ENCODE measurements around the gene DGCR2.
"Not testable (repeated sequence)": the region's sequence is repeated elsewhere in the genome, so short reads cannot be mapped to it uniquely, and the experiment has no call there.

Gene DGCR2

DNA sequence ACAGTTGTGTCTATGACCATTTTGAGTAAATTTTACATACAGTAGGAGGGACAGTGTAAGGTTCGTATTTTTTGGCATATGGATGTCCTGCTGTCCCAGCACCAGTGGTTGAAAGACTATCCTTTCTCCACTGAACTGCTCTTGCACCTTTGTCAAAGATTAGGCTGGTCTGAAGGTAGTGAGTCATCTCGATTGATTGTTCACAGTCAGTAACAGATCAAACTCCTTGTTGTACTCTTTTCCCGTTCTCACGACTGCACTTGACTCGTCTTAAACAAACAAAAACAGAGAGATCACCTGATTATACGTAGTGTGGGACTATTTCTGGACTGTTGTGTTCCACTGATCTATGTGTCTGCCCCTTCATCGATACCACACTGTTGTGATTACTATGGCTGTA lies 77.1 kb downstream of the DGCR2 start:
- in situ Hi-C loops (cut with HindIII; ENCODE audit: low sequenced_read_pairs) = no loop called here

DNA sequence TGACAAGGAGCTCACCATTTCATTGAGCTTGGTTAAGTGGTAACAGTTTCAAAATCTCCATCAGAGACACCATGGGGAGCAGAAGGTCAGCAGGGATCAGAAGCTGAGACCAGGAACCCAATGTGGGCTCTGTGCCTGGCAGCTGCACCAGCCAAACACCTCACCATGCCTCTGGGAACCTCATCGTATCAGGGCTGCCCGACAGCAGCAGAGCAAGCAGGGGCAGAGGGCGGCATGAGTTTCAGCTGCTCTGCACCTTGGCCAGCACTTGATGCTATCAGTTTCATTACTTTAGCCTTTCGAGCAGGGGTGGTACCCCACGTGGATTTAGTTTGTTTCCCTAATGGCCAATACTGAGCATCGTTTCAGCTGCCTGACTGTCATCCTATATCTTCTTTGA lies 77.8 kb downstream of the DGCR2 start:
- in situ Hi-C loops (cut with HindIII; ENCODE audit: low sequenced_read_pairs) = no loop called here

DNA sequence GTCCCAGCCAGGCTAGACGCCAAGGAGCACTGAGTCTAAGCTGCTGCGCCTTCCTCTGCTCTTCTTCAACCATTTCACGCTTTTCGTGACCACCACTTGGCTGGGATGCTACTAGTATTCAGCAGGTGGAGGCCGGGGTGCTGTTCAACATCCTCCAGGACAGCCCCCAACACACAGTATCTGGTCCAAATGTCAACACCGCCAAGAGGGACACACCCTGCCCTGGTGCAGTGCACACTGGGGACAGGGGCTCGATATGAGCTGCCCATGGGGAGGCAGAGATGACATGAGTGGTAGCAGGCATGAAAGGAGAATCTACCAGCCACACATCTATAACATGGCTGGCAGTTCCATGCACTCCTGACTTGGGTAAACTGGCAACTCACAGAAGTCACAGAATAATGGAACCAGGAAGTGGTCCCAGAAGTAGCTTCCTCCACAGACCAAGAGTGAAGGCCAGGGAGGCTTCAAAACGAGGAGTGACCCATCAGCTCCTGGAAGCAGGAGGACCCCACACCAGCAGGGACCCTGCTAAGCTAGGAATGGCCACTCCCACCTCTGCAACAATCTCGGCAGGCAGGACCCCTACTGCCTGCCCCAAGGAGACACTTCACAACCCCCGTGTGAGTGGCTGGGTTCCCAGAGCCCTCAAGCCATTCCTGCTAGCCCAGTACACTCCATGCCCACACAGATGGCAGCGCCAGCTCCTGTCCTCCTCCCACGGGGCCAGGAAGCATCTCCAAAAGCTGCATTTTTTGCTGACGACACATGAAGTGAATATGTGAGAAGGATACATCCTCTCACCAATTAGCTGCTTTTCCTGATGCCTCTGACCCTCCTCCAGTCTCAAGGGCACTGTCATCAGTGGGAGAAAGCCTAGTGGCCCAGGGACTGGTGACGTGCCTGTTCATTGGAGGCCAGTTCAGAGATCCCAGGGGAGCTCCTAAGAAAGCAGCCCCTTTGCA lies 78.8 kb downstream of the DGCR2 start:
- in situ Hi-C loops (cut with HindIII; ENCODE audit: low sequenced_read_pairs) = no loop called here

DNA sequence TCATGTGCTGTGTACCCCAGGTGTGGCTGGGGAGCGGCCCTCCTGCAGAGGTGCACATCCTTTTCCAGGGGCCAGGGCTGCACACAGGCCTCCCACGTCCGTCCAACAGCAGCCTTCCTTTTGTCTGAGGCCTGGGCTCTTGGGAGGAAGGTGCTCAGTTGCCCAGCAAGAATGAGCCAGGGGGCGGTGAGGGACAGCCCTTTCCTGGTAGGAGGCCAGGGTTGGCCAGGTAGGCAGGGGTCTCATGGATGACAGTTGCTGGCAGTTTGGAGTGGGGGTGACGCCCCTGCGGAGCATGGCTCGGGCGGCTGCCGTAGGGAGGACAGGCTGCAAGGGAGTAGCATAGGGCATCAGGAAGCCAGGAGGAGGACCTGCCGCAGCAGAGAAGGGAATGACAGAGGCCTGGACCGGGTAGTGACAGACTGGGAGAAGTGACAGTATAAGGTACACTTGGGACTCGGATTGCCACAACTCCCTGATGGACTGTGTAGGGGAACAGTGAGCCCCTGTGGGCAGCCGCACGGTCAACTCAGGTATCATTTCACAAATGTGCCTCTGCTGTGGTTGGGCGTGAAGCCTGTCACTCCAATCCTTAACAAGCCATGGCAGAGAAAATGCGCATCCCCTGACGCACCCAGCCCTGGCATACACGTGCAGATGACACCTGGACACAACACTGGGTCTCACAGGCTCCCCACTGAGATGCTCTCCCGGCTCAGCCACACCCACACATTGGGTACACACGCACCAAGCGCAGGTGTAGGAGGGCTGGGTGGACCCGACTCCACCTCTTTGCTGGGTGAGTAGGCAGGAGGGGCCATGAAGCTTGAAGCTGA lies 79.7 kb downstream of the DGCR2 start:
- in situ Hi-C loops (cut with HindIII; ENCODE audit: low sequenced_read_pairs) = no loop called here

DNA sequence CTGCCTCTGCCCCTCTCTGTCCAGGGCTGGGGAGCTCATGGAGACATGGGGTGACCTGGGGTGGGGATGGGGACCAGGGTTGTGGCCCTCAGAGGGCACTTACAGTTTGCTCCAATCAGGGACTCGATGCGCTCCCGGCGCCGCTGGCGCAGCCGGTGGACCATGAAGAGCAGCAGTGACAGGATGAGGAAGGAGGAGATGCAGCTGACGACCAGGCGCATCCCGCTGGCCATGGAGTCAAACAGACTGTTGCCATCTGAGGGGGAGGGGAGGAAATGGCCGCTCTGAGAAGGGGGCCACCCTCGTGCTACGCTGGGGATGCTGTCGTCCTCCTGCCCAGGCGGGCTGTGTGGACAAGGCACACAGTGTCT lies 80.5 kb downstream of the DGCR2 start:
- in situ Hi-C loops (cut with HindIII; ENCODE audit: low sequenced_read_pairs) = no loop called here

DNA sequence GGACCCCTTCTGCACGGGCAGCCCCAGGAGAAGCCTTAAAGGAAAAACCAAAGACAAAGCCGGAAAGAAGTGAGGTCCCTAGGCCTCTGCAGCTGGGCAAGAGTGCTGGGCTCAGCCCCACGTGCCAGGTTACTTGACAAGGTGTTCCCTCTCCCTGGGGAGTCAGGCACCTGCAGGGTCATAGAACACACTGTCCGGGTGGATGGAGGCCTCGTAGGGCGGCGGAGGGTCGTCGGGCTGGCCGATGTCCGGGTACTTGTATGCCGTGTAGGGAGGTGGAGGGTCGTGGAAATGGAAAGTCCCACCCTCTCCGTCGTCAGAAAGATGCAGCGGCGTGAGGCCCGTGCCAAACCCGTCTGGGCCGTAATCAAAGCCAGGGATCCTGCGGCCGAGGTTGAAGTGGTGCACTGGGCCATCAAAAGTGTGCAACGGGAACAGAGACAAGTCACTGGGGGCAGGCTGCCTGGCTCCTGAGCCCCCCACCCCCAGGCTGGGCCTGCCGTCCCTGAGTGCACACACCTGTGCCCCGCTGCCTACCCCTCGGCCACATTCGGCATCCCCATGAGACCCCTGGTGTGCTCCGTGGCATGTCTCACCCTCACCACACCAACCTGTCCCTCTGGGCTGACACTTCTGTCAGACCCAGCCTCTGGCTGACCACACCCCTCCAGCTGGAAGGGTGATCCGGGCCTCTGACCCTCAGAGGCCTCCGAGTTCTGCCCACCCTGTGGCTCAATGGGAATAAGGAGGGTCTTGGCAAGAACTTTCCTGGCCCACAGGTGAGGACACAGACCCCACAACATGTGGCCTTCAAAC lies 81.1 kb downstream of the DGCR2 start:
- in situ Hi-C loops (cut with HindIII; ENCODE audit: low sequenced_read_pairs) = no loop called here

DNA sequence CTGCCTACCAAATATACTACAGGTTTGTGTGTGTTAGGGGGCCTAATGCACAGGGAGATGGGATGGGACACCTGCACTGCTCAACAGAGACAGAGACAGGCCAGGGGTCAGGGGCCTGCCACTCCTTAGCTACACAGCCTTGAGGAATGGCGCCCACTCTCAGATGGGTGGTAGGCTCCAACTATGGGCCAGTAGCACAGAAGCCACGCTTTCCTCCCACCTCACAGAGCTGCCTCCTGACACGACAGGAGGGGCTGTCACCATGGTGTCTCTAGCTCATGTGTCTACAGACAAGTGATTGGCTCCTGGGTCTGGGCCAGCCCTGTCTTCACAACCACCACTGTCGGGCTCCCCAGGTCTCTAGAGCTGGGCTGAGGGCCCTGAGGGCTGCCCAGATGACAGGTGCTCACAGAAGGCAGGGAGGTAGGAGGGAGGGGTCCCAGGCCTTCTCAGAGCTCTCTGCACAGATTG lies 81.8 kb downstream of the DGCR2 start:
- in situ Hi-C loops (cut with HindIII; ENCODE audit: low sequenced_read_pairs) = no loop called here

DNA sequence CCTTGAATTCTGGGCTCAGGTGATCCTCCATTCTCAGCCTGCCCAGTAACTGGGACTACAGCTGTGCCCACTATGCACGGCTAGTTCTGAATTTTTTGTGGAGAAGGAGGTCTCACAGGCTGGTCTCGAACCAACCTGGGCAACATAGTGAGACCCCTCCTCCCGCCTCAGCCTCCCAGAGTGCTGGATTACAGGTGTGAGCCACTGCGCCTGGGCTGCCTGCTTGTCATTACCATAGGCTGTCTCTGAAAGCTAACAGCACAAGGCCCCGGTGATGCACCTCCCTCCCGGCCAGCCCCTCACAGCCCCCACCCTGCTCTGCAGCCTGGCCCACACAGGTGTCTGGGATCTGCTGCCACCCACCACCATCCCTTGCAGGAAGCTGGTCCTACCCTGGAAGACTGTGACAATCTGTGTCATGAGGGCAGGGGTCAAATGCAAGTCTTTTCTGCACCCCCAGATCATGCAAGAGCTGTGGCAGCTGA lies 82.4 kb downstream of the DGCR2 start:
- in situ Hi-C loops (cut with HindIII; ENCODE audit: low sequenced_read_pairs) = no loop called here

DNA sequence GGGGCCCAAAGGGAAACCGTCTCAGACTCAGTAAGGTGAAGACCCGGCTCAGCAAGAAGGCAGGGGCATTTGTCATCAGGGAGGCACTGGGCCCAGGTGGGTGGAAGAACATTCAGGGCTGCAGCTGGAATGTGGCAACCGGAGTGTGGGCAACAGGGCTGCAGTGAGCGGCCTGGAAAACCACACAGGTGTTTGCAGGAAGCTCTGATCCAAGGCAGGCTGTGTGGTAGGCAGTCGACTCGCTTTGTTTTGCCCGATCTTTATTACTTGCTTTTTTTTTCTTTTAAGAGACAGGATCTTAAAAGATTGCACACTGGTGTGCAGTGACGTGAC lies 82.8 kb downstream of the DGCR2 start:
- in situ Hi-C loops (cut with HindIII; ENCODE audit: low sequenced_read_pairs) = no loop called here

DNA sequence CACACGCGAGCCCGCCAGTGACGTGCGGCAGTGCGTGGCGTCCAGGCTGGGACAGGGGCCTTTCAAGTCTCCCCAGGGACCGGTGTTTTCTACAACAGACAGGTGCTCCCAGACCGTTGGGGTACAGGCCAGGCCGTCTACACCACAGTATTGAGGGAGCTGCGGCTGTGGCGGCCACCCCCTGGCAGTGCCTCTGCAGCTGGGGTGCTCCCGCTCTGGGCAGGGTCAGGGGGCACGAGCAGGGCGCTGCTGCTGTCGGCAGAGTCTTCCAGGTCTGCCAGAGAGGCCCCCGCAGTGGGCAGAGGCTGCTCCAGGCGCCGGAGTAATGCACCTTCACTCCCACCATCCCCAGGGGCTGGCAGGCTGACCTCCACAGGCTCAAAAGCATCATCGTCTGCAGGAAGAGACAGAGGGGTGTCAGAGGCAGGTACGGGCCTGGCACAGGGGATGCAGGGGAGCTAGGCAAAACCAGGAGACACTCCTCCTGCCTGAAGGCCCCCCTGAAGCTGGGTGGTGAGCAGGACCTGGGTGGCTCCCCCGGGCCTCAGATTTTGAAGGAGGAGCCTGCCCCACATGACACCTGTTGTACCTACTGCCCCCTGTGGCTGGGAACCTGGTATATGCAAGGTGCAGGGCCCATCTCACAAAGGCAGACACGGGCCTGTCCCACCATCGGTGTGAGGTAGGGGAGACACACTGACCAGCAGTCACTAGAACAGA lies 83.3 kb downstream of the DGCR2 start:
- in situ Hi-C loops (cut with HindIII; ENCODE audit: low sequenced_read_pairs) = no loop called here

DNA sequence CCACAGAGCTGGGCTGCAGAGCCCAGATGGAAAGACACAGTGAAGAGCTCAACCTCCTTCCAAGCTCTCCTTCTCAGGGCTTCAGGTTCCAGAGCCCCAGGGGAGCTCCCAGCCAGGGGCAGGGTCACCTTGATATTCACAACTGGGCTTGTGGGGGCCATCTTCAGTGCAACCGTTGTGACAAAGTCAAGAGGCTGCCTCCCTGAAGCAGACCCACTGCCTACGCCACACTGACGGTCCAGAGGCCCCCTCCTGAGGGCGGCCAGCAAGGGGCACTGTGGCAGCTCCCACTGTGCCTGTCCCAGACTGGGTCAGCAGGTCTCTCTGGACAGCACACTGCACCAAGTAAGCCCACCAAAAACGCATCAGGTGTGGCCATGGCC lies 84.1 kb downstream of the DGCR2 start:
- in situ Hi-C loops (cut with HindIII; ENCODE audit: low sequenced_read_pairs) = no loop called here

DNA sequence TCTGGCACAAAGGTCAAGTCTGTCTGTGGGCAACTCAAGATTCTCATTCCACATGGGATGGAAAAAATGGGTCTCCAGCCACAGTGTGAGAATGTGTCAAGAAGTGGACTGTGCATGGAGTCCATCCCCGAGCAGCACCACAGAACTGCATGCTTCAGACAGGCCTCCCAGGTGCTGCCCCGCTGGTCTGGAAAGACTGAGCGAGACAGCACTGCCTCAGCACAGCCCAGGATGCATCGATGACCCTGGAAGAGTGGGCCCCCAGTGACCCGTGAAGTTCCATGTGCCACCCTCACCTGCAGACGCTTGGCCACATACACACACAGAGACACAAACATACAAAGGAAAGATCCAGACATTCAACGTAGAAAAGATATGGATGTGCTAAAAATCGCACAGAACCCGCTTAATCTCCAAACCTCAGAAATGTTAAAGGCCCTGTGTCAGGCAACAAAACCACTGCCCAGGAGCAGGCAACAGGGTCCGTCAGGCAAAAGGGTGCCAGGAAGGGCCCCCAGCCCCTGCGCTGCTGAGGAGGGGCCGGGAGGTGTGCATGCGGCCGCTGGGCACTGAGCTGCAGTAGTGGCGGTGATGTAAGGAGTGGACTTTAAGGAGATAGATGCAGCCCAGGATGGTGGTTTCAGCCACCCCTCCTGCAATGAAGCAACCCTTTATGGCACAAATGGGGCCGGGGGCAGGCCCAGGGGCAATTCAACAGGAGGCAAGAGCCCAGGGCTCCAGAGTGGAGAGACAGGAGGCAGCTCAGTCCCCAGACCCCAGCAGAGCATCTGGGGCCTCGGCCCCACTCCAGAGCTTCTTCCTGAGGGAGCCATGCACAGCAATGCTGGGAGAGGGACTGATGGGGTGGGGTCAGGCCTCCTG lies 84.7 kb downstream of the DGCR2 start:
- in situ Hi-C loops (cut with HindIII; ENCODE audit: low sequenced_read_pairs) = no loop called here

DNA sequence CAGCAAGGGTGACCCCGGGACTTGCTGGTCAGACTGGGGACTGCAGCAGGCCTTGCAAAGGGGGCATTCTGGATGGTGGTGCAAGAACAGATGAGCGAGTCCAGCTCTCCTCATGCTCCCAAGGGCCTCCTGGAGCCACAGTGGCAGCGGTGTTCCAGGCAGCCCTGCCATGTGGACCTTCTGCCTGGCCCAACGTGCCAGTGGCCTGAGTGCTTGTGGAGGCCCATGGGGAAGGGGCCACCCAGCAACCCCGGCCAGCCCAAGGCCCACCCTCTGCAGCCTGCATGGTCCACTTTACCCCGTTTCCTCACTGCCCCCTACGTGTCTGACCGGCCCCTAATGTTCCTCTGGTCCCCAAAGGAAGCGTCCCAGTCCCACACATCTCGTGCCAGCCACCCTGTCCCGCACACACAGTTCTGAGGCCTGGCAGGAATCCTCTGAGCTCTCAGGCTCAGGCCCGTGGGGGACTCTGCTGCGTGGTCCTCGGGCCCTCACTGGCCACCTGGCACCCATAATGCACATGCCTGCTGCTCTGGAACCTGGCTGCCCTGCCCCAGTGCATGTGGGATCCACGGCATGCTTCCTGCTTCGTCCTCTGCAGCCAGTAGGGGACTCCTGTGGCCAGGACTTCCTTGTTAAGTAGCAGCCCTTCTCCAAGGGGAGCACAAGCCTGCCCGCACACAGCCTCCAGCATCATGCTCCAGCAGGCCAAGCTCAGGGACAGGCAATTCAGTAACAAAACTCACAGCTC lies 85.5 kb downstream of the DGCR2 start:
- in situ Hi-C loops (cut with HindIII; ENCODE audit: low sequenced_read_pairs) = no loop called here

DNA sequence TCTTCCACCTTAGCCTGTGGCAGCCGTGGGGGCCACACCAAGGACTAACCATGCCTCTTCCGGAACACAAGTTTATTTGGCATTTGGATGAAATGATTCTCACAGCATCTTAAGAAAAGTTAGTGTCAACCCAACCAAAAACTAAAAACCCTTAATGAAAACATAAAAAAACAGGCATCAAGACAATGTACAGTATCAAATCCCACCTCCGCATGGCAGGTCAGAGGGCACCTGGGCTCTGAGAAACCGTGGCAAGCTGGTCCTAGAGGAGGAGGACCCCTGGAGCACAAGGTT lies 86.0 kb downstream of the DGCR2 start:
- in situ Hi-C loops (cut with HindIII; ENCODE audit: low sequenced_read_pairs) = no loop called here

DNA sequence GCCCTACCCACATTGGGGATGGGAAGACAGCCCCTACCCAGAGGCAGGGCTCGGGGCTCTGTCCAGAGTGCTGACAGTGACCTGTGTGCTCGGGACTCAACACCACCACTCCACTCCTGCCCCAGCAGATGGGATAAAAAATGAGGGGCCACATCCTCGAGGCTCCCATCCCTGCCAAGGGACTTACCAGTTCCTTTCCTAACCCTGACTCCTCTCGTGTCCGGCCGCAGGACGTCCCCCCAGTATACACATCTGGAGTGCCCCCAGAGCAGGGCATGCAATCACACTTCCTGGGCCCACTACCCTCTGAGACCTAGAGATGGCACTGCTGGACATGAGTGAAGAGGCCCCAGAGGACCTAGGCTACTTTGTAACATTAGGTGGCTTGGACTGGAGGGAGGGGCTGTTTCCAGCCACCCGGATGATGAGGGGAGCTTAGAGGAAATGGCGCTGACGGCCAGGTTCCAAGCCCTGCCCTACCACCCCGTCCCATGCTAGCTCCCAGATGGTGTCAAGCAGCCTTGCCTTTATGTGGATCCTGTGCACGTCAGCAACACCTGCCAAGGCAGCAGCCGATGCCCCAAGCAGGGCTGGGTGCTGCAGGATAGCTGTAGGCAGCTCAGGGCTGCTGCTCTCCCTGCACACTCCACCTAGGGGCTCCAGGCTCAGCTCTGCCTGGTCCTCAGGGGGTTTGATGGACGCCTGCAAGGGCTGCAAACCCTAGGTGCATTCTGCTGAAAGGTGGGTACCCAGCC lies 86.6 kb downstream of the DGCR2 start:
- in situ Hi-C loops (cut with HindIII; ENCODE audit: low sequenced_read_pairs) = no loop called here

DNA sequence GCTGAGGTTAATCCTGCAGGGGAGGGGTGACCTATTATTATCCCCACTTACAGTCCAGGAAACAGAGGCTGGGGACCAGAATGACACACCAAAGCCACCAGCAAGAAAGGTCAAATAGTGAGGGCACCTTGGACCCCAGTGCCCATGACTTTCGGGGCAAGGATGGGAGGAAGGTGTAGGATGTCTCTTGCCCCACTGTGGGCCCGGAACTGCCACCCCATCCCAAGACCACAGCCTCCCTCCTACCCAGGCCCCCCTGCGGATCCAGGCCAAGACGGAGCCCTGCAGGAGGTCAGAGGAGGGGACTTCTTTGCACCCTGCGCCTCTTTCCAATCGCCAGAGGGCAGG lies 87.1 kb downstream of the DGCR2 start:
- in situ Hi-C loops (cut with HindIII; ENCODE audit: low sequenced_read_pairs) = not testable (repeated sequence)

DNA sequence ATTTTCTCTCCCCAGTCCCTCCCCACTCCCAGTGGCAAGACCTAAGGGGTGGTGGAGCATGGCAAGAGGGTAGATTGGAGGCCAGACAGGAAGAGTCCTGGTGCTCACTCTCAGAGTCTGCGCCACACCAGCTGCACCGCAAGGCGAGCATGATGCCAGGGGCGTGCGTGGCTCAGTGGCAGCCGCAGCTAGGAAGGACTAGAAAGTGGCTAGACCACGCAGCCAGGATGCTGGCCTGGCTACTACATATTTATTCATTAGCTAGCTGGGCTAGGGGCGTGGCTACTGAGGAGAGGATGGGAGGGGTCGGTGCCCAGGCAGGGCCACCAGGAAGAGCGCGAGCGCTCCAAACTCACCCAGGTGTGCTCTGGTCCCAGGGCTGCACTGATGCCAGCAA lies 87.5 kb downstream of the DGCR2 start:
- in situ Hi-C loops (cut with HindIII; ENCODE audit: low sequenced_read_pairs) = not testable (repeated sequence)

DNA sequence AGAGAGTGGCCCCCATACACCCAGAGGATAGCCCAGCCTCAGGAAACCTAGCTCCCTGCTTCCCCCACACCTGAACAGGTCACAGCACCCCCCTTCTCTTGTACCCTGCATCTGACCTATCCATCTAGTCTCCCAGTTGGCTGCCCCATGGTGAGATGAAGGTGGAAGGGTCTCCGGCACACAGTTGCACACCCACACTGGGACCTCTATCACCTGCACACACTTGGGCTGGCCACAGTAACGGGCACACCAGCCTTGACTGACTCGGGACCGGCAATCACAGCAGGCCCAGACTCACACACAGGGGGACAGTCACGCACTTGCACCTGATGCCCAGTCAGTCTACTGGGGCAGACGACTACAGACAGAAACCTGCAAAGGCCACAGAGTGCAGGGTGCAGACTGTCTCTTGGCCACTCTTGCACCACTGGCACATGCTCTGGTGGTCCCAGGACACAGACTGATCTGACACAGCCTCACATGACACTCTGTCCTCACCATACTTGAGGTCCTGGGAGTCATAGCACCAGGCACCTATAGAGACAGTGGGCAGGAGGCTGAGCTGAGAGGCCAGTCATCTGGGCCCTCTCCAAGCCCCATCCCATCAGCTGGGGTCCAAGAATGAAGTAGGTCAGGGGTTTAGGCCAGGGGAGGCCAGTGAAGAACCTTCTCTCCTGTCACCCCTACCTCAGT lies 88.0 kb downstream of the DGCR2 start:
- in situ Hi-C loops (cut with HindIII; ENCODE audit: low sequenced_read_pairs) = not testable (repeated sequence)

All from endothelial cell of hepatic sinusoid (primary cell).